ENCODE measurements around the gene U2AF1L4.

The U2AF1L4 gene

DNA sequence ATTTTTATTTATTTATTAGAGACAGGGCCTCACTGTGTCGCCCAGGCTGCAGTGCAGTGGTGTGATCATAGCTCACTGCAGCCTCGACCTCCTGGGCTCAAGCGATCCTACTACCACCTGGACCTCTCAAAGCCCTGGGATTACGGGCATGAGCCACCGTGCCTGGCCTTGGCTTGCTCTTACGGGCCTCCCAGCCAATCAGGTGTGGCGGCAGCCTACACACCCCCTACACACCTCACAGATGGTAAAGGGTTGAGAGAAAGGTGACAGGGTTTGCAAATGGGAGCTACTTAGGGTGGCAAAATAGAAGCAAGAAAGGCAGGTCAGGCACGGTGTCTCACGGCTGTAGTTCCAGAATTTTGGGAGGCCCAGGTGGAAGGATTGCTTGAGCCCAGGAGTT lies 41.9 kb downstream of the U2AF1L4 start:
- DNase-seq: no peak

DNA sequence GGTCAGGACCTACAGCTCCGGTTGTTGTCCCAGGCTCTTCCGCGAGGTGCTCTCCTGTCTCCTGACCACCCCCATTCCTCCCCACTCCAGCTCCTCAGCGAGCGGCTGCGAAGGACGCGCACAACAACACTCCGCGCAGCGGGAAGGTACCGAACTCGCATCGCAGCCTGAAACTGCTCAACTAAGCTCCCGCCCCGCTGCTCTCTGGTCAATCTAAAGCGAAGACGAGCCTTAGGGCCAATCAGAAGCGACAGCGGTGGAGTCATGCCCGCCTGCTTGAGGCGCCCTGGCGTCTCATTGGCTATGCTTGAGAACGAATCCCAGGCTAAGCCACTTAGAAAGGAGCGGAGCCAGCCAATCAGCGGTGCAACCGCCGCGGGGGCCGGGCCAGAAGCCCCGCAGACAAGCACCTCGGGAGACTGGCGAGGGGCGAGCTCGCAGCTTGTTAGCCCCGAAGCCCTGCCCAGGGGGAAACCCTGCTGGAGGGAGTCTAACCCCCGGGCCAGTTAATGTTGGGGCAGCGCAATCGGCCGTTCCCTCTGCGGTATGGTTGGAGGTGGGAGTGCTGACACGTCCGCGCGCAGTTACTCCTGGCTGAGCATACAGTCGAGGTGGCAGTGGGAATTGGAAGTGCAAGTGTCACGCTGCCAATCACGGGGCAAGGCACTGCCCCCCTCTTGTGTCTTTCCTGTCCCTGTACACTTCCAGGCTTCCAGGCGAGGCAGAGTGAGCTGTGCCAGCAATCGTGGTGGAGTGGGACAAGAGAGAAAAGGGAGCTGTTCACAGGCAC lies 42.8 kb downstream of the U2AF1L4 start:
- peak; percentile 97 for DNase-seq

DNA sequence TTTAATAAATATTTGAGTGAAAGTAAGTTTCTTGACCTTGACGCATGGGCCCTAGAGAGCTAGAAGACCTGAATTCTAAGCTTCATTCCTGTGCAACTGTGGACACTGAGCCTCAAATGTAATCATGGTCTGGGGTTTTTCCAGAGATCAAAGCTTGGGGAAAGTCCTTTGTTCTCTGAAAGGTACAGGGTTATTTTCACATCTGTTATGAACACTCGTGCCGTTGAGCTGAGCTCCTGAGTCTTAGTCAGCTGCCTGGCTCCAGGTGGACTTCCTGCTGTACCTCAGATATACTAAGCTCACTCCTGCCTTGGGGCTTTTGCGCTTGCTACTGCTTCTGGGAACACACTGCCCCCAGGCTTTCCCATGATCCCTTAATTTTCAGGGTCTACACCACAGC lies 48.4 kb downstream of the U2AF1L4 start:
- no peak for DNase-seq

DNA sequence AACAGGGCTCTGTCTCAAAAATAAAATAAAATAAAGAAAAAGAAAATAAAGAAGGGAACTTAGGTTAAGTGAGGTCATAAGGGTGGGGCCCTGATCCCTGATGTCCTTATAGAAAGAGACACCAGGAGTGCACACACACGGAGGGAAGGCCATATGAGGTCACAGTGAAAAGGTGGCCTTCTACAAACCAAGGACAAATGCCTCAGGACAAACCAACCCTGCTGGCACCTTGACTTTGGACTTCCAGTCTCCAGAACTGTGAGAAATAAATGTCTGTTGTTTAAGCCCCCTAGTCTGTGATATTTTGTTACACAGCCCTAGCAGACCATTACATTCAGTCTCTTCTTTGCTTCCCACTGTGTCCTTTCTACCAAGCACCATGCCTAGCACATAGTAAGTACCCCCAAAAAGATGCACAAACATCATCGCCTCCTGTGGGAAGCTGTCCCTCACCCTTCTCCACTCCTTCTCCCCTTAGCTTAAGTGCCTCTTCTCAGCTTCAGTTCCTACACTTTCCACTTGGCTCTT lies 49.3 kb downstream of the U2AF1L4 start:
- no peak for DNase-seq

DNA sequence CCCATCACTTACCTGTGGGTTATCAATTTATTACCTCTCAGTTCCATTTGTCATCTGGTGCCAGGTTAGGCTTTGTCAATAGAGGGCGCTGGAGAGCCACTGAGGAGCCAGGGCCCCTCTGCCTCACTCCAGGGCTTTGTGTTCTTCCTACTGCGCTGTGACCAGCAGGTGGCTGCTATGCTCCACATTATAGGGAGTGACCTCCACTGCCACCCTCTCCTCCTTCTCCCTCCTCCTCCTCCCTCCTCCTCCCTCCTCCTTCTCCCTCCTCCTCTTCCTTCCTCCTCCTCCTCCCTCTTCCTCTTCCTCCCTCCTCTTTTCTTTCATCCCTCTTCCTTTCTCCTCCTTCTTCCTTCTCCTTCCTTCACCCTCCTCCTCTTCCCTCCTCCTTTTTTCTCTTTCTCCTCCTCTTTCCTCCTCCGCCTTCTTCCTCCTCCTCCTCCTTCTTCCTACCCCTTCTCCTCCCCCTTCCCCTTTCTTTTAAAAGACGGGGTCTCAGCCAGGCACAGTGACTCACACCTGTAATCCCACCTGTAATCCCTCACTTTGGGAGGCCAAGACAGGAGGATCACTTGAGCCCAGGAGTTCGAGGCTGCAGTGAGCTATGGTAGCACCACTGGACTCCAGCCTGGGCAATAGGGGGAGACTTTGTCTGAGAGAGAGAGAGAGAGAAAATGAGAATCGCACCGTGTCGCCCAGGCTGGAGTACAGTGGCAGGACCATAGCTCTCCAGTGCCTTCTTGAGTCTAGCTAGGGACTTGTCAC lies 51.2 kb downstream of the U2AF1L4 start:
- peak; percentile 95 for DNase-seq

DNA sequence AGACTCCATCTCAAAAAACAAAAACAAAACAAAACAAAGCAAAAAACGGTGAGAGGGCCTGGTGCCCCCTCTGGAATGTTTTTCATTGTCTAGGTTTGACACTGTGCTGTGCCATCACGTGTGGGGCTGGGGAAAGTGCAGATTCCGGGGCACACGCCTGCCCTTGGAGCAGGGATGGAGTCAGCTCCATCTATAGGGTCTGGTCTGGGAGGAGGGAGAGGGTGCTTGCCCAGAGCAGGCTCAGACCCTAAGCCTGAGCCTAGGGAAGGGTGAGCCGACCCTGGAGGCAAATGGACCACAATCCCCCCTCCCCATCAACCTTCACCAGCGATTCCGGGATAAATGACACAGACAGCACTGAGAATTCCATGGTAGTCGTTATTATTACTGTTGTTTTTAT lies 51.8 kb downstream of the U2AF1L4 start:
- no peak for DNase-seq

Data from activated effector memory CD4-positive, alpha-beta T cell treated with anti-CD3 and anti-CD28 coated beads, Interleukin-2, amount 50 U/mL, for 16 hours (primary cell).